NOMO-1 treated with dmso at 0.1 percent for 144 hours (cell line): Measurements from ENCODE around the gene VAMP5.

Source experiments
- DNase-seq: peaks from one replicate; lab custom pipeline; 2025; ENCODE audit not compliant: unreplicated experiment; lab: John Stamatoyannopoulos, UW

VAMP5 gene

GRCh38 chr2:85628658-85629057, 44.4 kb downstream of the VAMP5 start:
- DNase-seq: no peak

- DNase-seq: no peak
Observed at GRCh38 chr2:85631316-85631715, 47.1 kb downstream of the VAMP5 start.

- no peak for DNase-seq
Observed at GRCh38 chr2:85635011-85635410, 50.8 kb downstream of the VAMP5 start.

- DNase-seq: no peak
Observed at GRCh38 chr2:85635636-85636035, 51.4 kb downstream of the VAMP5 start.

- DNase-seq: no peak
Observed at GRCh38 chr2:85642725-85643124, 58.5 kb downstream of the VAMP5 start.
